Measurements from ENCODE around the gene TM6SF1. TPM values are rescaled to one million over a fixed set of nuclear protein-coding genes. Genes with fewer than 3 reads are reported as not detected.
"Not testable (repeated sequence)": the region's sequence is repeated elsewhere in the genome, so short reads cannot be mapped to it uniquely, and the experiment has no call there.

The TM6SF1 gene
- total RNA-seq, 4 donors from 2014 or later, result 2.0 to 3.5 (median 2.4) TPM

GRCh38 chr15:83087576-83087975 lies 19.9 kb upstream of the TM6SF1 start:
- no peak overlapping the region for H3K4me3 ChIP-seq (ENCODE audit: low read depth, poor library complexity, severe bottlenecking)
- no peak for DNase-seq (ENCODE audit: low spot score in 2 of 2)
- 55 to 65% methylated on average over 2 of the region's 2 CpGs for WGBS, 2 donors
- TF ChIP-seq CTCF (IDR thresholded peaks at IDR 0.05) (no peak), POLR2A (IDR thresholded peaks at IDR 0.05) (no peak)
- intact Hi-C loops (cut with DNase I; ENCODE audit: low total_unique reads), result no loop called here

DNA sequence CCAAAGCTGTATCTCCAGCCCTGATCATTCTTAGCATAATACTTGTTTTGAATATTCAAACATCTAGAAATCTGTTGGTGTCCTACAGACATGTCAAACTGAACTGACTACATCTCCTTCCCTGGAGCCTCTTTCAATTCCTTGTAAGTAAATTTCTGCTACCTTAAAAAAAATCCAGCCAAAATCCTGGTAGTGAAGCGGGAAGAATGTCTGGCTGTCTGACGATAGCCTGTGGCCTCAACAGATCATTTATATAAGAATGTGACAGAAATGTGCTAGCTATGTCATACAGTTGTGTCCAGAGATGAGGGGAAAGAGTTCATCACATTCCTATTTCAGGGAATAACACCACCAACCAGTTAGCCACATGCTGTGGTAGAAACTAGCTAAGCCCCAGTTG lies 18.6 kb upstream of the TM6SF1 start:
- intact Hi-C loops (cut with DNase I; ENCODE audit: low total_unique reads), result no loop called here
- no peak overlapping the region for H3K4me3 ChIP-seq (ENCODE audit: low read depth, poor library complexity, severe bottlenecking)
- 66 to 85% methylated on average over 2 of the region's 2 CpGs for WGBS, 2 donors
- TF ChIP-seq CTCF (IDR thresholded peaks at IDR 0.05) (no peak), POLR2A (IDR thresholded peaks at IDR 0.05) (no peak)
- no peak for DNase-seq (ENCODE audit: low spot score in 2 of 2)

GRCh38 chr15:83090465-83090864 lies 17.0 kb upstream of the TM6SF1 start:
- WGBS, 2 donors, result 49 to 62% methylated on average over 4 of the region's 4 CpGs
- TF ChIP-seq POLR2A (IDR thresholded peaks at IDR 0.05) (no peak), CTCF (IDR thresholded peaks at IDR 0.05) (no peak)
- DNase-seq (ENCODE audit: low spot score in 2 of 2), result no peak
- intact Hi-C loops (cut with DNase I; ENCODE audit: low total_unique reads), result no loop called here
- H3K4me3 ChIP-seq (ENCODE audit: low read depth, poor library complexity, severe bottlenecking), result no peak overlapping the region

DNA sequence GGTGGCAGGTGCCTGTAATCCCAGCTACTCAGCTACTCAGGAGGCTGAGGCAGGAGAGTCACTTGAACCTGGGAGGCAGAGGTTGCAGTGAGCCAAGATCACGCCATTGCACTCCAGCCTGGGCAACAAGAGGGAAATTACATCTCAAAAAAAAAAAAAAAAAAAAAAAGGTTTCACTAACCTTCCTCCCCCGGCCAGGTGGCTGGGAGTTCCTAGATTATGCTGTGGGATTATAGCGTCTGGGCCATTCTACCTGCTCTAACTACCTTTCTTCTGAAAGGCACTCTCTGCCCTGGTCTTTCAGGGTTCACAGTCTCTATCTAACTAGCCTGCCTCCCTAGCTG lies 15.5 kb upstream of the TM6SF1 start:
- DNase-seq (ENCODE audit: low spot score in 2 of 2); H3K4me3 ChIP-seq (ENCODE audit: low read depth, poor library complexity, severe bottlenecking); intact Hi-C loops (cut with DNase I; ENCODE audit: low total_unique reads): not testable (repeated sequence)
- WGBS, 2 donors, result 87 to 91% methylated on average over 3 of the region's 3 CpGs

GRCh38 chr15:83092309-83092976 lies 15.0 kb upstream of the TM6SF1 start:
- H3K4me3 ChIP-seq (ENCODE audit: low read depth, poor library complexity, severe bottlenecking), result no peak overlapping the region
- peak in 1 of 2 donors; percentile 30 for TF ChIP-seq POLR2A (IDR thresholded peaks at IDR 0.05)
- TF ChIP-seq CTCF (IDR thresholded peaks at IDR 0.05), result no peak
- WGBS, 2 donors, result 72 to 75% methylated on average over 4 of the region's 4 CpGs
- DNase-seq (ENCODE audit: low spot score in 2 of 2), result peak in 1 of 2 donors; percentile 59
- intact Hi-C loops (cut with DNase I; ENCODE audit: low total_unique reads), result no loop called here

DNA sequence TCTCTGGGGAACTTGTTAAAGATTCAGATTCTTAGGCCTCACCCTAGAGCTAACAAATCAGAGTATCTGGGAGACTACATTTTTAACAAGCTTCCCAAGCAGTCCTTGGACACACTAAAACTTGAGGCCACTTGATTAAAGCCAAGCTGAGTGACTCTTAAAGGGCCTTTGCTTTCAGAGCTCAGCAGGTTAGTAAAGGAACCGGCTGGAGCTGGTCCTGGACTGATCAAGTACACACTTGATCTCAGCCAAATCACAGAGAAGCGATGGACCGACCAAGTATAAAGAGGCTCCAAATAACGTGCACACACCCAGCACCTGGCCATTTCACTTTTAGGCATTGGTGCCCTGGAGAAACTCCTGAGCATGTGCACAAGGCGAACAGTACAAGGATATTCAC lies 12.9 kb upstream of the TM6SF1 start:
- no peak for DNase-seq (ENCODE audit: low spot score in 2 of 2)
- 86 to 94% methylated on average over 5 of the region's 5 CpGs for WGBS, 2 donors
- TF ChIP-seq POLR2A (IDR thresholded peaks at IDR 0.05) (no peak), CTCF (IDR thresholded peaks at IDR 0.05) (no peak)
- intact Hi-C loops (cut with DNase I; ENCODE audit: low total_unique reads), result no loop called here
- H3K4me3 ChIP-seq (ENCODE audit: low read depth, poor library complexity, severe bottlenecking), result no peak overlapping the region

All from lower leg skin (tissue), 4 donors.